GM23248 (cell line): Measurements from ENCODE around the gene GRK6.

Source experiments
- EZH2 ChIP-seq: fragments of 200-600 bp; sonication (generic); IDR thresholded peaks from 2 replicates; pipeline ENCODE4 v1.6.1; 2018; ENCODE audit warnings: antibody characterized with exemption, mild to moderate bottlenecking; ENCODE audit not compliant: insufficient read depth, poor library complexity, severe bottlenecking
- EZH2phosphoT487 ChIP-seq: fragments of 200-600 bp; sonication (generic); IDR thresholded peaks from 2 replicates; pipeline ENCODE4 v1.6.1; 2018; ENCODE audit warnings: antibody characterized with exemption, moderate library complexity, mild to moderate bottlenecking, low read depth; ENCODE audit not compliant: insufficient read depth

DNA sequence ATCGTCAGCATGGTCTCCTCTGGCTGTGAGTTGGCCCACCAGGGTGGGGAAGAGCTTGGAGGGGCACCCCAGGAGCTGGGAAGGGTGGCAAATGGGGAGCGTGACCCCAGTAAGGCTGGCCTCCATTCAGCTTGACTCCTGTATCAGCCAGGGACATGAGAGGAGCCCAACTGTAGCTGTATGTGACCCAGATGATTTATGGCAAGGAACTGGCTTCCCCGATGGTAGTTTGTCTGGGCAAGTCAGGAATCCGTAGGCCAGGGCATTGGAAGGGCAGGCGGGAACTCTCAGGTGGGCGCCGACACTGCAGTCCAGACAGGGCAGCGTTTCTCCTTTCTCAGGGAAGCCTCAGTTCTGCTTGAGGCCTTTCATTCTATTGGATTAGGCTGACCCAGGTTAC, 39.9 kb upstream of the GRK6 start:
- no peak for TF ChIP-seq EZH2
- TF ChIP-seq EZH2phosphoT487 = no peak
